HUES64 (cell line): ENCODE measurements around the gene TPBGL. TPM values are rescaled to one million over a fixed set of nuclear protein-coding genes. Genes with fewer than 3 reads are reported as not detected.
A peak's percentile ranks its signal among the peaks of the same experiment; 100 is the strongest.

Experiments used
- H3K27ac ChIP-seq: 2 replicates; pipeline ENCODE4 v1.7.0; 2013; ENCODE audit warnings: low read depth, low read length, inconsistent platforms
- H3K27me3 ChIP-seq: 2 replicates; pipeline ENCODE4 v1.6.1; 2013; ENCODE audit warnings: mild to moderate bottlenecking, low read length; ENCODE audit not compliant: insufficient read depth
- H3K36me3 ChIP-seq: 2 replicates; pipeline ENCODE4 v1.6.1; 2013; ENCODE audit warnings: mild to moderate bottlenecking, low read length; ENCODE audit not compliant: insufficient read depth
- H3K4me1 ChIP-seq: 2 replicates; pipeline ENCODE4 v1.6.1; 2013; ENCODE audit warnings: mild to moderate bottlenecking, low read length, moderate library complexity; ENCODE audit not compliant: insufficient read depth
- H3K4me3 ChIP-seq: 2 replicates; pipeline ENCODE4 v1.5.1; 2013; ENCODE audit warnings: mild to moderate bottlenecking, low read length, moderate library complexity
- H3K9ac ChIP-seq: 2 replicates; pipeline ENCODE4 v1.6.1; 2013; ENCODE audit warnings: mild to moderate bottlenecking, low read depth, low read length
- H3K9me3 ChIP-seq: 2 replicates; pipeline ENCODE4 v1.6.1; 2013; ENCODE audit warnings: low read depth, low read length; ENCODE audit not compliant: insufficient read depth
- WGBS: fragments of 150-250, 120-280 bp; methylation state at CpG from one replicate; pipeline ENCODE4 v1.1.7; 2013; ENCODE audit warnings: missing lambda C conversion rate; 5-methylcytosine and 5-hydroxymethylcytosine counted together
- polyA plus RNA-seq, 2 experiments: library from polyadenylated mRNA; stranded (reverse); fragments of 50-300 nt; gene quantifications; one replicate each; pipeline ENCODE4 v1.2.3, GENCODE V29; 2013

Gene TPBGL
- 0.20 TPM for polyA plus RNA-seq (2013, experiment 1 of 2)
- polyA plus RNA-seq (2013, experiment 2 of 2) = 0.76 TPM

DNA sequence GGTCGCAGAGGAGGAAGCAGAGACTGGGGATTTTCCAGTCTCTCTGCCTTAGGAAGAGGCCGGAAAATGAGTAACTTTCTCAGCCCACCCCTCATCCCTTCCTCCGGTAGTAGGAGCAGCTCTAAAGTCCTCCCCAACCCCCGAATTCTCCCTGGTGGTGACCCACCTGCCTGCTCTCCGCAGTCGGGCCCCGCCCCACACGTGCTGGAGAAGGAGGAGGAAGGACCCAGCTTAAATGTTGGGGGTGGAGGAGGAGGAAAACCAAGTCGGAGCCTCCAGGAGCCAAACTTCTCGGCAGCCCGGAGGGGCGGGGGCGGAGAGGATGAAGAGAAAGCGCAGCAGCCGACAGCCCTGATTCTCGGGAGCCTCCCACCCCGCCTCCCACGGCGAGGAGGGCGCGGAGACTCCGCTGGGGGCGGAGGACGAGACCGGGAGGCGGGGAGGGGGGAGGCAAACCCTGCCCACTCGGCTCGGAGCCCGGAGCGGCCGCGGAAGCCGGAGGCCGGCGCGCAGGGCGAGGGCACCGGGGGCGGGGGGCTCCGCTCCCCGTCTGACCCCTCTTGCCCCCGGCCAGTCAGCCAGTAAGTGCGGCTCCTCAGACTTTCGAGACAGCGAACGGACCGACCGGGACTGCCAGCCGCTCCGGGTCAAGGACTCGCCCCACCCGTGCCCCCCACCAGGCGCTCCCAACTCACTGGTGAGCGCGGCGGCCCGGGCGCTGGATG, at the start of gene TPBGL:
TSS of gene TPBGL (plus strand) at position 464 of the 725 bp plus-strand sequence. CDS start 276 bp downstream, outside the sequence.
- Histone ChIP-seq H3K4me1 (peaks cover 19% of the 10 kb centered on the region), H3K27me3 (peaks cover 79% of the 10 kb centered on the region), H3K9me3 (no peaks in the 10 kb centered on the region), H3K36me3 (no peaks in the 10 kb centered on the region), H3K4me3 (peak within 1 kb of the TSS; percentile 58), H3K9ac (peak within 1 kb of the TSS; percentile 69), H3K27ac (no peak within 1 kb of the TSS)
- WGBS = 3% methylated on average over 58 of the region's 58 CpGs

DNA sequence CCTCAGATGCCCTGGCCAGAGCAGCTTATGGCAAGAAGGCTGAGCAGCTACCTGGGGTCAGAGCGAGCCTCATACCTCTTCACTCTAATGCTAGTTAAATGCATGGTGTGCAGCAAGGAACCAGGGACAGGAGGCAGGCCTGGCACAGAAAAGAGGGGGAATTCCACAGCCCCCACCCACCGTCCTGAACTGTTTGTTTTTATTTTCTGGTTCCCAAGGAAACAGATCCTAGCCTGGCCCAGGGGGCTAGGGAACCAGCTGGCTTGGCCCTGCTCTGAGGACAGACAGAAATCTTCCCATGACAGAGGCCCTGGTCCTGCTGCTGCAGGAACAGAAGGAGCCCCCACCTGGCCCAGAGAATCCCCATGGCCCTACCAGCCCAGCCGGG, 49.2 kb upstream of the TPBGL start:
- 74% methylated on average over 3 of the region's 3 CpGs for WGBS
- Histone ChIP-seq H3K9me3 (no peaks in the 10 kb centered on the region), H3K4me1 (peaks cover 11% of the 10 kb centered on the region; the same call in 1 of the 2 replicates), H3K4me3 (no peak overlapping the region), H3K36me3 (no peaks in the 10 kb centered on the region), H3K27ac (no peak overlapping the region), H3K9ac (no peak overlapping the region), H3K27me3 (no peaks in the 10 kb centered on the region)

- H3K36me3 ChIP-seq = no peaks in the 10 kb centered on the region
- 96% methylated on average over 15 of the region's 15 CpGs for WGBS
- no peaks in the 10 kb centered on the region for H3K27me3 ChIP-seq
- peaks cover 11% of the 10 kb centered on the region; the same call in 1 of the 2 replicates for H3K4me1 ChIP-seq
- no peak overlapping the region for H3K9ac ChIP-seq
- no peak overlapping the region for H3K4me3 ChIP-seq
- no peaks in the 10 kb centered on the region for H3K9me3 ChIP-seq
- no peak overlapping the region for H3K27ac ChIP-seq
Observed at GRCh38 chr11:75193271-75193670, 47.3 kb upstream of the TPBGL start.

- Histone ChIP-seq H3K36me3 (no peaks in the 10 kb centered on the region), H3K4me1 (peaks cover 11% of the 10 kb centered on the region; the same call in 1 of the 2 replicates), H3K4me3 (no peak overlapping the region), H3K9ac (no peak overlapping the region), H3K27ac (no peak overlapping the region), H3K9me3 (no peaks in the 10 kb centered on the region), H3K27me3 (no peaks in the 10 kb centered on the region)
- 92% methylated on average over 2 of the region's 2 CpGs for WGBS
Observed at GRCh38 chr11:75193711-75194110, 46.9 kb upstream of the TPBGL start.

DNA sequence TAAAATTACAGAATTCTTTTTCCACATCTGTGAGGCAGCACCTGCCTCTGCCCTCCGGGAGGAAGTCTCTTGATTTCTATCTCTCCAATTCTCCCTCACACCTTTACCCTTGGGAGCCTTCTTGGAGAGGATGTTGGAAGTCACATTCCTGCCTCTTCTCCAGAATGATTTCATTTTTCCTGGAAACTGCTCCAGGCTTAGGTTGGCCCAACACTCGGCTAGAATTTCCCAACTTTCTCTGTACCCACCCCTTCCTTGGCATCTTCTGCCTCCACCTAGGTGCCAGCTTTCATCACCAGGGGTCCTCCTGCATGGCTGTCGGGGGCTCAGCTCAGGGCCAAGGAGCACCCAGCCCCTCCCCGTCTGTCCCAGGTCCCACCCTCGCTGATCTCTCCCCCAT, 46.4 kb upstream of the TPBGL start:
- Histone ChIP-seq H3K9ac (no peak overlapping the region), H3K27me3 (no peaks in the 10 kb centered on the region), H3K27ac (no peak overlapping the region), H3K4me1 (peaks cover 11% of the 10 kb centered on the region; the same call in 1 of the 2 replicates), H3K4me3 (no peak overlapping the region), H3K9me3 (no peaks in the 10 kb centered on the region), H3K36me3 (no peaks in the 10 kb centered on the region)
- WGBS = 73% methylated on average over 5 of the region's 5 CpGs

GRCh38 chr11:75195167-75195962, 45.2 kb upstream of the TPBGL start:
- WGBS = 92% methylated on average over 7 of the region's 7 CpGs

GRCh38 chr11:75196426-75196825, 44.1 kb upstream of the TPBGL start:
- no peaks in the 10 kb centered on the region for H3K27me3 ChIP-seq
- peaks cover 11% of the 10 kb centered on the region for H3K4me1 ChIP-seq
- H3K9me3 ChIP-seq = no peaks in the 10 kb centered on the region
- no peak overlapping the region for H3K27ac ChIP-seq
- no peaks in the 10 kb centered on the region for H3K36me3 ChIP-seq
- no peak overlapping the region for H3K4me3 ChIP-seq
- no peak overlapping the region for H3K9ac ChIP-seq
- 90% methylated on average over 8 of the region's 8 CpGs for WGBS

More at GRCh38 chr11:75195167-75195962, 45.2 kb upstream of the TPBGL start:
- Histone ChIP-seq H3K4me1 (peaks cover 11% of the 10 kb centered on the region; the same call in 1 of the 2 replicates), H3K36me3 (no peaks in the 10 kb centered on the region), H3K9me3 (no peaks in the 10 kb centered on the region), H3K27me3 (no peaks in the 10 kb centered on the region), H3K4me3 (no peak overlapping the region), H3K9ac (no peak overlapping the region), H3K27ac (no peak overlapping the region)

DNA sequence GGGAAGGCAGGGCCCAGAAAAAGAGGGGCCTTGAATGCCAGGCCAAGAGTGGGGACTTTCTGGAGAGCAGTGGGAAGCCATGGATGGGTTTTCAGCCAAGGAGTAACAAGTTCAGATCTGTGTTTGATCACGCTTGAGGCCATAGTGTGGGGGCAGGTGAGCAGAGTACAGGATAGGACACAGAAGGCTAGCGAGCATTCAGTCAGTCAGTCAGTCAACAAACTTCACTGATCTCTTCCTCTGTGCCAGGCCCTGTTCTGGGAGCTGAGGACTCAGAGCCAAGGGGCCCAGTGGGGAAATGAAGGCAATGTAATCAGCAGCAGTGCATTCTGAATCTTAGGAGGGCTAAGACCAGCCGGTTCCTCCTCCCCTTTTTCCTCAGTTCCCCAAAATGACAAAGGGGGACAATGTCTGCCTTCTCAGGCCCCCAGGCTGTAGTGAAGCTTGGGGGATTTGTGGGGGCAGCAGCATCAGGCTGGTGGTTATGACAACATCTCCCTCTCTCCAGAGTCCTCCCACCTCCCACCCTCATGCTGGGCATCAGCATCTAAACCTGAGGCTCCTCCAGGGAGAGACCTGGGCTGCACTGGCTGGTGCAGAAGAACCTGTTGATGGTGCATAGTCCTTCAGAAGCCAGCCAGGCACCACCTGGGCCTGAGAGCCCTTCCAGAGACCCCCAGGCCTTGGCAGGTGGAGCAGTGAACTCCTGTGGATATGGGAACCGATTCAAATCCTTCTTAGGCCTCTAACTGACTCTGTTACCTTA, 42.9 kb upstream of the TPBGL start:
- H3K9me3 ChIP-seq = no peaks in the 10 kb centered on the region
- peaks cover 8% of the 10 kb centered on the region for H3K4me1 ChIP-seq
- no peak overlapping the region for H3K9ac ChIP-seq

DNA sequence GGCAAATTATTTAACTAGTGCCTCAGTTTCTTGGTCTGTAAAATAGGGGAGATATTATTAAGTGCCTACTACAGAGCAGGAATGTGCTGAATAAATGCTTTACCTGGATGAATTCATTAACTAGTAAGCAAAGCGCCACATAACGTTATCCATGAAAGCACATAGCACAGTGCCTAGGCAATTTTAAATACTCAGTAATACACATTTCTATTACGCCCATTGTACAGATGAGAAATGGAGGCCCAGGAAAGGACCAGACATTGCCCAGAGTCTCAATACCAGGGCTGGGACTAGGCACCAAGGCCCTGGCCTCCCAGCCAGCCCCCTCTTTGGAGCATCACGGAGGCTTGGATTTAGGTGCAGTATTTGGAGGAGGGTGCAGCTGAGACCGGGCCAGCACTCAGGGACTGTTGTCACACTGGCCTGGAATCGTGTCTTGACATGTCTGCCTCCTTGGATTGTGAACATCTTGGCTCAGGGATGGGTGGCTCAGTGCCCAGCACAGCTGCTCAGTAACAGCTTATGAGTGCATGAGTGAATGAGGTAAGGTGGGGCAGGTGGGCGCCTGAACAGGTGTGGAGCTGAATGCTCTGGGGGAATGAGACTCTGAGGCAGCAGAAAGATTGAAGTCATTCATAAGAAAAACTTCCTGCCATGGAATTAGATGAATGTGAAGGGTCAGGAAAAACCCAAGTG, 42.1 kb upstream of the TPBGL start:
- Histone ChIP-seq H3K27me3 (no peaks in the 10 kb centered on the region), H3K27ac (no peak overlapping the region), H3K4me3 (no peak overlapping the region), H3K36me3 (no peaks in the 10 kb centered on the region), H3K9ac (no peak overlapping the region), H3K4me1 (peaks cover 8% of the 10 kb centered on the region), H3K9me3 (no peaks in the 10 kb centered on the region)
- WGBS = 91% methylated on average over 7 of the region's 7 CpGs

More for the DNA sequence above, 42.9 kb upstream of the TPBGL start:
- 96% methylated on average over 4 of the region's 4 CpGs for WGBS
- no peak overlapping the region for H3K4me3 ChIP-seq
- H3K27ac ChIP-seq = no peak overlapping the region
- no peaks in the 10 kb centered on the region for H3K27me3 ChIP-seq
- H3K36me3 ChIP-seq = no peaks in the 10 kb centered on the region

- WGBS = 89% methylated on average over 4 of the region's 5 CpGs
- Histone ChIP-seq H3K9ac (no peak overlapping the region), H3K4me1 (peaks cover 8% of the 10 kb centered on the region), H3K36me3 (no peaks in the 10 kb centered on the region), H3K27ac (no peak overlapping the region), H3K9me3 (no peaks in the 10 kb centered on the region), H3K4me3 (no peak overlapping the region), H3K27me3 (no peaks in the 10 kb centered on the region)
Observed at GRCh38 chr11:75199412-75199955, 41.1 kb upstream of the TPBGL start.
